OCI-LY1 (cell line): ENCODE data around the gene CR1.

ENCODE experiments used
- CTCF ChIP-seq: fragments of 200-600 bp; sonication (generic), shearing (Covaris generic); IDR thresholded peaks from 2 replicates; pipeline ENCODE4 v1.5.1; 2017; ENCODE audit warnings: mild to moderate bottlenecking, antibody characterized with exemption, low read length, moderate library complexity, mixed read lengths
- EZH2 ChIP-seq: fragments of 200-600 bp; sonication (generic), shearing (Covaris generic); IDR thresholded peaks from 2 replicates; pipeline ENCODE4 v1.8.0; 2017; ENCODE audit warnings: borderline replicate concordance, mixed run types, mild to moderate bottlenecking, antibody characterized with exemption, low read length, moderate library complexity, mixed read lengths

- TF ChIP-seq CTCF (no peak), EZH2 (no peak)
These were observed 110.4 kb downstream of the CR1 start for GRCh38 chr1:207606362-207606755.
